GM23338 (cell line): ENCODE measurements around the gene SIRT2. TPM values are rescaled to one million over a fixed set of nuclear protein-coding genes. Genes with fewer than 3 reads are reported as not detected.
"Not testable (repeated sequence)": the region's sequence is repeated elsewhere in the genome, so short reads cannot be mapped to it uniquely, and the experiment has no call there.

Source experiments
- ATAC-seq: fragments of 200-7000 bp; cut with Tn5 transposase; 3 replicates; pipeline ENCODE4 v1.9.1; 2020
- DNase-seq: peaks from one replicate; pipeline ENCODE4 v3.0.0-alpha.2; 2015; ENCODE audit warnings: low spot score
- H2AFZ ChIP-seq: fragments of 200-600 bp; sonication (generic); 2 replicates; pipeline ENCODE4 v1.8.0; 2016; ENCODE audit warnings: antibody characterized with exemption, mild to moderate bottlenecking, moderate library complexity
- H3F3A ChIP-seq: fragments of 200-600 bp; sonication (generic); replicated peaks from 2 replicates; pipeline ENCODE4 v1.8.0; 2017; ENCODE audit warnings: antibody characterized with exemption, mixed run types, low read depth
- H3K27ac ChIP-seq: fragments of 200-600 bp; sonication (generic); 2 replicates; pipeline ENCODE4 v1.6.1; 2016; ENCODE audit warnings: low read depth
- H3K27me3 ChIP-seq: fragments of 200-600 bp; sonication (generic); 2 replicates; pipeline ENCODE4 v1.8.0; 2016; ENCODE audit warnings: mild to moderate bottlenecking, mixed run types, moderate library complexity; ENCODE audit not compliant: insufficient read depth
- H3K36me3 ChIP-seq: fragments of 200-600 bp; sonication (generic); 2 replicates; pipeline ENCODE4 v1.8.0; 2016; ENCODE audit warnings: mild to moderate bottlenecking; ENCODE audit not compliant: insufficient read depth
- H3K4me1 ChIP-seq: fragments of 200-600 bp; sonication (generic); 2 replicates; pipeline ENCODE4 v1.8.0; 2016; ENCODE audit warnings: mild to moderate bottlenecking, moderate library complexity; ENCODE audit not compliant: insufficient read depth
- H3K4me2 ChIP-seq: fragments of 200-600 bp; sonication (generic); 2 replicates; pipeline ENCODE4 v1.7.1; 2017; ENCODE audit warnings: mixed run types
- H3K4me3 ChIP-seq: fragments of 200-600 bp; sonication (generic); 2 replicates; pipeline ENCODE4 v1.6.1; 2016; ENCODE audit warnings: mixed run types
- H3K79me2 ChIP-seq: fragments of 200-600 bp; sonication (generic); replicated peaks from 2 replicates; pipeline ENCODE4 v1.8.0; 2017; ENCODE audit warnings: mild to moderate bottlenecking; ENCODE audit not compliant: insufficient read depth
- H3K9me2 ChIP-seq: fragments of 200-600 bp; sonication (generic); 2 replicates; pipeline ENCODE4 v1.8.0; 2017; ENCODE audit not compliant: insufficient read depth
- H4K20me1 ChIP-seq: fragments of 200-600 bp; sonication (generic); replicated peaks from 2 replicates; pipeline ENCODE4 v1.8.0; 2017; ENCODE audit warnings: mild to moderate bottlenecking; ENCODE audit not compliant: insufficient read depth
- H3K27ac Mint-ChIP-seq: 2 replicates; pipeline ENCODE4 v1.8.0; 2020; ENCODE audit warnings: inconsistent platforms, mild to moderate bottlenecking, moderate library complexity, mixed read lengths
- H3K27me3 Mint-ChIP-seq: 3 replicates; pipeline ENCODE4 v1.8.0; 2022; ENCODE audit warnings: low read depth, mild to moderate bottlenecking, moderate library complexity, mixed read lengths, inconsistent platforms; ENCODE audit not compliant: insufficient read depth, poor library complexity
- H3K36me3 Mint-ChIP-seq: 3 replicates; pipeline ENCODE4 v1.8.0; 2021; ENCODE audit warnings: low read depth, mild to moderate bottlenecking, inconsistent platforms, moderate library complexity, mixed read lengths
- H3K4me1 Mint-ChIP-seq: 3 replicates; pipeline ENCODE4 v1.8.0; 2020; ENCODE audit warnings: mild to moderate bottlenecking, inconsistent platforms, mixed read lengths
- H3K4me3 Mint-ChIP-seq: 3 replicates; pipeline ENCODE4 v1.8.0; 2021; ENCODE audit warnings: moderate library complexity, mild to moderate bottlenecking, inconsistent platforms, mixed read lengths
- H3K9me3 Mint-ChIP-seq: 3 replicates; pipeline ENCODE4 v1.8.0; 2020; ENCODE audit warnings: moderate library complexity, mild to moderate bottlenecking, inconsistent platforms, mixed read lengths
- CTCF ChIP-seq, 2 experiments: fragments of 200-600 bp in 1 of 2; sonication (generic) in 1 of 2; conservative IDR thresholded peaks; 2 replicates each; pipeline versions ENCODE4 v1.5.1 to v1.6.1; 2016 to 2017; ENCODE audit warnings: antibody characterized with exemption in 2 of 2, low read depth in 2 of 2, mild to moderate bottlenecking in 2 of 2, moderate library complexity in 1 of 2
- EZH2phosphoT487 ChIP-seq: fragments of 200-600 bp; sonication (generic); IDR thresholded peaks from one replicate; pipeline ENCODE4 v1.8.1; 2018; ENCODE audit warnings: antibody characterized with exemption; ENCODE audit not compliant: unreplicated experiment
- JUNB ChIP-seq: IDR thresholded peaks from one replicate; pipeline ENCODE4 v1.6.1; 2016; ENCODE audit warnings: antibody characterized with exemption; ENCODE audit not compliant: unreplicated experiment
- REST ChIP-seq: IDR thresholded peaks from one replicate; pipeline ENCODE4 v1.6.1; 2018; ENCODE audit warnings: antibody characterized with exemption; ENCODE audit not compliant: unreplicated experiment
- ZNF114 ChIP-seq: fragments of 250-450 bp; sonication (Bioruptor Pico); IDR thresholded peaks from 2 replicates; pipeline ENCODE4 v1.5.0; 2020; ENCODE audit warnings: mild to moderate bottlenecking, moderate library complexity
- ZNF331 ChIP-seq: fragments of 250-450 bp; sonication (Bioruptor Pico); IDR thresholded peaks from 2 replicates; pipeline ENCODE4 v1.5.0; 2020; ENCODE audit warnings: low read depth, mild to moderate bottlenecking, moderate library complexity
- polyA plus RNA-seq: library from polyadenylated mRNA; unstranded; fragments of >200 nt; fragmentation: Nextera tagmentation; extraction: Ambion mirVana; gene quantifications from 2 replicates; pipeline ENCODE4 v1.2.1, GENCODE V29; 2016
- total RNA-seq: library from RNA; depleted of rRNA; stranded (reverse); fragments of >200 nt; shearing (Covaris generic); gene quantifications from 2 replicates; pipeline ENCODE4 v1.2.3, GENCODE V29; 2014

Gene SIRT2
- total and polyA plus RNA-seq, 2 experiments from 2014 or later = 2.7 to 8.4 TPM

GRCh38 chr19:38875656-38876395 lies 23.6 kb downstream of the SIRT2 start:
- no peak overlapping the region for H3K4me2 ChIP-seq
- Mint-ChIP-seq H3K4me1 (peaks cover 21% of the 10 kb centered on the region), H3K36me3 (no peaks in the 10 kb centered on the region), H3K27me3 (peaks cover 10% of the 10 kb centered on the region), H3K9me3 (no peaks in the 10 kb centered on the region; the same call in 2 of the 3 replicates), H3K4me3 (no peak overlapping the region), H3K27ac (no peak overlapping the region; the same call in 1 of the 2 replicates)
- no peaks in the 10 kb centered on the region for H3K36me3 ChIP-seq
- ATAC-seq (no peak), DNase-seq (no peak)
- no peak overlapping the region for H3K27ac ChIP-seq
- no peaks in the 10 kb centered on the region for H3K79me2 ChIP-seq
- H3K4me3 ChIP-seq = no peak overlapping the region
- TF ChIP-seq CTCF (conservative IDR thresholded peaks at IDR 0.05; ENCODE audit: low read depth in 2 of 2) (peak in 1 of 2 experiments; percentile 21; a peak in 1 of 4 replicates), JUNB (no peak), ZNF114 (CRISPR knock-in tag) (no peak), ZNF331 (CRISPR knock-in tag) (no peak), EZH2phosphoT487 (no peak), REST (no peak)
- peaks cover 17% of the 10 kb centered on the region for H3K4me1 ChIP-seq
- no peaks in the 10 kb centered on the region for H4K20me1 ChIP-seq
- no peaks in the 10 kb centered on the region for H3K9me2 ChIP-seq
- no peak overlapping the region for H2AFZ ChIP-seq
- H3F3A ChIP-seq = 0 out of 2 replicates have a peak, but pooled peaks cover 3% of the 10 kb centered on the region
- H3K27me3 ChIP-seq = peaks cover 3% of the 10 kb centered on the region; the same call in 1 of the 2 replicates

GRCh38 chr19:38873400-38873799 lies 26.0 kb downstream of the SIRT2 start:
- H3K27me3 Mint-ChIP-seq = peaks cover 11% of the 10 kb centered on the region
- not testable (repeated sequence) for H2AFZ ChIP-seq, H3K36me3 ChIP-seq, ATAC-seq, H3K9me2 ChIP-seq, H3F3A ChIP-seq, H3K36me3 Mint-ChIP-seq, H3K79me2 ChIP-seq, H3K4me3 ChIP-seq, H3K4me3 Mint-ChIP-seq, H4K20me1 ChIP-seq, H3K27ac ChIP-seq, DNase-seq, H3K9me3 Mint-ChIP-seq, H3K4me2 ChIP-seq, H3K27ac Mint-ChIP-seq
- H3K4me1 ChIP-seq = peaks cover 14% of the 10 kb centered on the region
- H3K27me3 ChIP-seq = peaks cover 19% of the 10 kb centered on the region
- peaks cover 22% of the 10 kb centered on the region for H3K4me1 Mint-ChIP-seq
